ENCODE measurements around the gene HTRA1. TPM values are rescaled to one million over a fixed set of nuclear protein-coding genes. Genes with fewer than 3 reads are reported as not detected.

HTRA1 gene
- total RNA-seq, 4 donors from 2014 or later: 6.3 to 62.2 (median 25.8) TPM

DNA sequence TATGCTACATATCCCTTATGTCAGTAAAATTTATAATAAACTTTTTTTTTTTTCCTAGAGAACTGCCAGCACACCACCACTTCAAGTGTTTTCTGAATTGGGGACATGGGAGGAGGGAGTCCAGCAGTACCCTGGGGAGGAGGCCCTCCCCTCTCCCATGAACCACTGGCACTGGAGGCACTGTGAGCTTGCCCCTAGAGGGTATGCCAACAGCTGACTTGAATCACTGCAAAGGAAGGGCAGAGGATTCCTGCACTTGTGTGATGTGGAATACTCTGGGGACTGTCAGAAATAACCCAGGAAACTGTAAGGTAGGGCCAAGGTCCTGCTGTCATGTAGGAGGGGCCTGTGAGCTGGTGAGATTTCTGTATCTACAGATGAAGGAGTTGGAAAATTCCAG is 15.4 kb upstream of the HTRA1 start:
- no peaks in the 10 kb centered on the region for H3K9me3 ChIP-seq
- intact Hi-C loops (cut with DNase I): loop anchor here (10.0 kb wide), 1 partner anchor 119 kb away; the partner anchor contains the start of gene DMBT1
- H3K36me3 ChIP-seq: no peaks in the 10 kb centered on the region
- DNase-seq: no peak
- H3K27me3 ChIP-seq: no peaks in the 10 kb centered on the region
- H3K27ac ChIP-seq: peak overlapping the region in 1 of 4 donors; percentile 7
- H3K4me3 ChIP-seq: no peak overlapping the region
- peaks cover 0 to 21% (median 4%) of the 10 kb centered on the region in 3 donors for H3K4me1 ChIP-seq
- TF ChIP-seq POLR2A (IDR thresholded peaks at IDR 0.05): no peak
- TF ChIP-seq, protein P1, sequence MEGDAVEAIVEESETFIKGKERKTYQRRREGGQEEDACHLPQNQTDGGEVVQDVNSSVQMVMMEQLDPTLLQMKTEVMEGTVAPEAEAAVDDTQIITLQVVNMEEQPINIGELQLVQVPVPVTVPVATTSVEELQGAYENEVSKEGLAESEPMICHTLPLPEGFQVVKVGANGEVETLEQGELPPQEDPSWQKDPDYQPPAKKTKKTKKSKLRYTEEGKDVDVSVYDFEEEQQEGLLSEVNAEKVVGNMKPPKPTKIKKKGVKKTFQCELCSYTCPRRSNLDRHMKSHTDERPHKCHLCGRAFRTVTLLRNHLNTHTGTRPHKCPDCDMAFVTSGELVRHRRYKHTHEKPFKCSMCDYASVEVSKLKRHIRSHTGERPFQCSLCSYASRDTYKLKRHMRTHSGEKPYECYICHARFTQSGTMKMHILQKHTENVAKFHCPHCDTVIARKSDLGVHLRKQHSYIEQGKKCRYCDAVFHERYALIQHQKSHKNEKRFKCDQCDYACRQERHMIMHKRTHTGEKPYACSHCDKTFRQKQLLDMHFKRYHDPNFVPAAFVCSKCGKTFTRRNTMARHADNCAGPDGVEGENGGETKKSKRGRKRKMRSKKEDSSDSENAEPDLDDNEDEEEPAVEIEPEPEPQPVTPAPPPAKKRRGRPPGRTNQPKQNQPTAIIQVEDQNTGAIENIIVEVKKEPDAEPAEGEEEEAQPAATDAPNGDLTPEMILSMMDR (IDR thresholded peaks at IDR 0.05): no peak

DNA sequence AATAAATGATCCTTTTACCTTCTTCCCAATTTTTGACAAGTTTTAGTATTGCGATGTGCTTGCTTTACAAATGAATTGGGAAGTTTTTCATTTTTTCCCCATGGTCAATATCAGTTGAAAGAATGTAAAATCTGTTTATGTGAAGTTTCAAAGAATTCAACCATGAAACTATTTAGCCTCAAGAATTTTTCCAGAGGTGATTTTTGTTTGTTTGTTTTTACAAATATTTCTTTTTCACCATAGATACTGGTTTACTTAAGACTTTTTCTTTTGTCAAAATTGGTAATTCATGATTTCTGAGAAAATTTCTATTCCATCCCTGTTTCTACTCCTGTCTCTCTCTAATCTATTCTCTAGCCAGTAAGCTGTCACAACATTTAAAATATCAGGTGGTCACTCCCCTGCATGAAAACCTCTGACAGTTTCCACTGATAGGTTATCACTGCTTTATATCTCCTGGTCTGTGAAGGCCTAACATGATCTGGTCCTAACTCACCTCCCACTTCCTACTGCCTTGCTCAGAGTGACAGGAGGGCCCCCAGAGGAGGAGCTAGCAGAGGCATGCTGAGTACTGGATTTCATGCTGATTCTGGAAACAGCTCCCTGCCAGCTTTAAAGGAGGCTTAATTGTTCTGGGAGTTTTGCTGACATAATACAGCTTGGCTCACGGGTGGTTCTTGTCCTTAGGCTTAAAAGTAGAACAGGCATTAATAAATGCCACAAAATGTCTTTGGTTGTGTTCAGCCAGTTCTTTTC is 14.5 kb upstream of the HTRA1 start:
- Histone ChIP-seq H3K4me3 (no peak overlapping the region), H3K27ac (peak overlapping the region in 1 of 4 donors; percentile 65), H3K27me3 (no peaks in the 10 kb centered on the region), H3K4me1 (peaks cover 0 to 22% (median 4%) of the 10 kb centered on the region in 3 donors), H3K9me3 (no peaks in the 10 kb centered on the region), H3K36me3 (no peaks in the 10 kb centered on the region)
- no peak for DNase-seq
- TF ChIP-seq, protein P1 (IDR thresholded peaks at IDR 0.05): no peak
- no peak for TF ChIP-seq POLR2A (IDR thresholded peaks at IDR 0.05)
- intact Hi-C loops (cut with DNase I): loop anchor here (10.0 kb wide), 1 partner anchor 118 kb away; the partner anchor contains the start of gene DMBT1
- WGBS, 2 donors: 49 to 53% methylated on average over 2 of the region's 2 CpGs

DNA sequence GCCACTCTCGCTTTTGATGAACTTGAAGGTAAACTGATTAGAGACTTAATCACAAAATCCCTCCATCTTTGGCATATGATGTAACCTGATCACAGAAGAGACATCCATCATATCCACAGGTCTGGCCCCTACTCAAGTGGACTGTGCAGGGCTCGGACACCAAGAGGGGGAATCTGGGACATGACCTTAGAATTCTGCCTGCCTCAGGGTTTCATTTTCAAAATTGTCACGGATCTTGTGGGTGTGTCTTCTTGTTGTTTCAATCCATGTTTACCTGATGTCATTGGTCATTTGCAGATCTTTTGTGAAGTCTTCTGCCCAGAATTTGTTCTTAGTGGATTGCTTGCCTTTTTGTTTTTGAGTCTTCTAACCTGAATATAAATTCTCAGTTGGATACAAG is 12.8 kb upstream of the HTRA1 start:
- TF ChIP-seq POLR2A (IDR thresholded peaks at IDR 0.05): no peak
- TF ChIP-seq, protein P1 (IDR thresholded peaks at IDR 0.05): no peak

DNA sequence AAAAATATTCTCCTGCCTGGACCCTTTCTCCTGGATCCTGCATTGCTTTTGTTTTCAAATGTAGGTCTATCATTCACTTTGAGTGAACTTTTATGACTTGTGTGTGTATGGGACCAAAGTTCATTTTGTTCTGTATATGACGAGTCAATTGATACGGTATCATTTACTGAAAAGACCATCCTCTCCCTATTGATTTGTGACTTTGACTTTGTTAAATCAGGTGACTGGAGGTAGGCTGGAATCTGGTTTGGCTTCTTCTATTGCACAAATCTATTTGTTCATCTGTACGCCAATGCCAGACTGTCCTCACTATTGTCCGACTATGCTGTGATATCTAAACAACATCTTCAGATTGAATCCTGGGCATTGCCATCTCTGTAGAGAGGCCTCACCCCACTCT is 12.2 kb upstream of the HTRA1 start:
- H3K27me3 ChIP-seq: no peaks in the 10 kb centered on the region
- peaks cover 0 to 22% (median 4%) of the 10 kb centered on the region in 3 donors for H3K4me1 ChIP-seq
- H3K4me3 ChIP-seq: no peak overlapping the region
- intact Hi-C loops (cut with DNase I): loop anchor here (10.0 kb wide), 1 partner anchor 116 kb away; the partner anchor contains the start of gene DMBT1
- H3K27ac ChIP-seq: no peak overlapping the region
- no peaks in the 10 kb centered on the region for H3K36me3 ChIP-seq
- H3K9me3 ChIP-seq: no peaks in the 10 kb centered on the region
- TF ChIP-seq, protein P1 (IDR thresholded peaks at IDR 0.05): no peak
- TF ChIP-seq POLR2A (IDR thresholded peaks at IDR 0.05): no peak
- no peak for DNase-seq
- 79 to 95% methylated on average over 4 of the region's 4 CpGs for WGBS, 2 donors

More for the DNA sequence above, 12.8 kb upstream of the HTRA1 start:
- 76 to 88% methylated on average over 2 to 3 of the region's 3 CpGs for WGBS, 2 donors
- H3K27me3 ChIP-seq: no peaks in the 10 kb centered on the region
- H3K9me3 ChIP-seq: no peaks in the 10 kb centered on the region
- H3K4me1 ChIP-seq: peaks cover 0 to 22% (median 4%) of the 10 kb centered on the region in 3 donors
- H3K36me3 ChIP-seq: no peaks in the 10 kb centered on the region
- no peak for DNase-seq
- no peak overlapping the region for H3K4me3 ChIP-seq
- H3K27ac ChIP-seq: no peak overlapping the region
- intact Hi-C loops (cut with DNase I): loop anchor here (10.0 kb wide), 1 partner anchor 116 kb away; the partner anchor contains the start of gene DMBT1

DNA sequence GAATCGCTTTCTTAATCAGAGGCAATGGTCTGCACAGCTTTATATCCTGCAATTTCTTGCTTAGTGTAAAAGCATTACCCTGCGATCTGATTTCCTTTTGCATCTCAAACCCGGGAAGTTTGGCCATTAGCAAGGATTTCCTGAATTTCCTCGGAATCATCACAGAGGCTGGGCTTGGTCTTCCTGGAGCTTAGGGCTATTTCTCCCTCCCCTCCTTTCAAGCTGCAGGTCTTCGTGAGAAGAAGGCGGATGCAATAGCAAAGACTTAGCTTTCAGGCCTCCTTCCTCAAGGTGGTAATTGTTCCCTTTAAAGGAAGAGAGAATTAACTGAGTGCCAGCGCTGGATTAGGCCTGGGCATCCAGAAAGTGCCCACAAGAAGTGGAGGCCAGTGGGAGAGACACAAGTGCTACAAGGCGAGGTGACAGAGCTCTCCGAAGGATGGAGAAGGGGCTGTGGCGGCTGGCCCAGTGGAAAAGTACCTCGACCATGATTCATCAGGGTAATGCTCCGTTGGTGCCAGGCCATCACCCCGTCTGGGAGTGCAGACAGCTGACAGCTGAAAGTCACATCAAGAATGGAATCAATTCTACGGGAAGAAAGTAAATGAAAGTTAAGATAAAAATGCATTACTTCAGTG is 10.9 kb upstream of the HTRA1 start:
- H3K9me3 ChIP-seq: no peaks in the 10 kb centered on the region
- H3K36me3 ChIP-seq: no peaks in the 10 kb centered on the region
- H3K4me1 ChIP-seq: peaks cover 0 to 22% (median 4%) of the 10 kb centered on the region in 3 donors
- 70 to 80% methylated on average over 13 to 14 of the region's 14 CpGs for WGBS, 2 donors
- H3K27me3 ChIP-seq: no peaks in the 10 kb centered on the region
- TF ChIP-seq POLR2A (IDR thresholded peaks at IDR 0.05): no peak
- TF ChIP-seq, protein P1 (IDR thresholded peaks at IDR 0.05): no peak
- DNase-seq: no peak
- intact Hi-C loops (cut with DNase I): no loop called here
- peak overlapping the region in 2 of 4 donors; percentile 9 to 26 for H3K27ac ChIP-seq
- no peak overlapping the region for H3K4me3 ChIP-seq

Data from esophagus squamous epithelium (tissue), 5 donors.